ENCODE data around the gene DUSP5.

- TF ChIP-seq CTCF (IDR thresholded peaks at IDR 0.05) (no peak), POLR2A (IDR thresholded peaks at IDR 0.05) (no peak)
Measured at GRCh38 chr10:110553905-110554304, 56.2 kb downstream of the DUSP5 start.
